ENCODE data around the gene BRAF.
"Not testable (repeated sequence)": the region's sequence is repeated elsewhere in the genome, so short reads cannot be mapped to it uniquely, and the experiment has no call there.

BRAF gene

GRCh38 chr7:140876519-140877248 lies 48.0 kb downstream of the BRAF start:
- peak; percentile 42 for DNase-seq (ENCODE audit: low spot score)

GRCh38 chr7:140873434-140873833 lies 51.3 kb downstream of the BRAF start:
- no peak for DNase-seq (ENCODE audit: low spot score)

- no peak for DNase-seq (ENCODE audit: low spot score)
Measured at GRCh38 chr7:140870003-140870402, 54.7 kb downstream of the BRAF start.

GRCh38 chr7:140869430-140869829 lies 55.3 kb downstream of the BRAF start:
- DNase-seq (ENCODE audit: low spot score): no peak

DNA sequence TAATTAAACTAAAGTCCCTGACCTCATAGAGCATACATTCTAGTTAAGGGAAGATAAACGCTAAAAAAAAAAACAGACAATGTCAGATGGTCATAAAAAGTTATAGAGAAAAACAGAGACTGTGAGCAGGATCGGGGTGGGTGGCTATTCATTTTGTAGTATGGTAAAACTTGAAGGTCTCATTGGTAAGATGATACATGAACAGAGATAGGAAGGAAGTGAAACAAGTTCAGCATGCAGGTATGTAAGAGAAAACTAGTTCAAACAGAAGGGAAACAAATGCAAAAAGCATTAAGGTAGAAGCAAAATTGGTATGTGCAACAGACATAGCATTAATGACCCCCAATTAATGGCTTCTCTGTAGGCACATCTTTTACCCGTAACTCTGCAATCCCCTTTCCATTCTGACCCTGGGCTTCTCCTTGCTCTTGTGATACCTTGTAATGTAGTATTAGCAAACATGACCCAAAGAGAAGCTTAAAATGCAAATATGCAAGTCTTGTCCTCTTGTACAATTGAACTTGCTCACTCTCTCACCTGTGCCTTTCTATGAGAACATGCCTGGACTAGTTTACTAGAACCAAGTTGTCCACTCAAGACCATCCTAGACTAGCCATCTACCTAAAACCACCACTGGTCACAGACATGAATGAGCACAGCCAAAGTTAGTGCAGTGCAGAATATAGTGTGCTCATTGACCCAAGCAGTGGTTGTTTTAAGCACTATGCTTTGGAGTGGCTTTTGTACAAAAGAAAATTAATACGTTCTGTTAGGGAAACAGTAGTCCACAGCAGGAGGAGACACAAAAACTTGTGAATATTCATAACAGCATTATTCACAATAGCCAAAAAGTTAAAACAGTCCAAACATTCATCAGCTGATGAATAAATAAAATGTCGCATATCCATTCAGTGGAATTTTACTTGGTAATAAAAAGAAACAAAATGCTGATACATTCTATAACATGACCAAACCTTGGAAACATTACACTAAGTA lies 57.0 kb downstream of the BRAF start:
- no peak for DNase-seq (ENCODE audit: low spot score)

GRCh38 chr7:140866926-140867325 lies 57.8 kb downstream of the BRAF start:
- no peak for DNase-seq (ENCODE audit: low spot score)

DNA sequence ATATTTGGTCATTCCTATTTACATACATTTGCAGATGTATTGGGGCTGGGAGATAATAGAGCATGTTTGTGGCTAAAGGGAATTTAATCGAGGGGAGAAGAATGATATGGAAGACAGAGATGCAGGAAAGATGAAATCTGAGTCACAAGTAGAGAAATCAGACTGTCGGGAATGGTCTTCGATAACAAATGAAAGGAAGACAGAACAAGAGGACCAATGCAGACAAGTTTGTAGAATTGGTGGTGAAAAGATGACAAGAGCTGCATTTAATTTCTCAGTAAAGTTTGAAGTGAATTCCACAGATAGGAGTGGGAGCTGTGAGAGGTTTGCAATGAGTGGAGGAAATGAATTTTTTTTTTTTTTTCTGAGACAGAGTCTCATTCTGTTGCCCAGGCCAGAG lies 60.0 kb downstream of the BRAF start:
- no peak for DNase-seq (ENCODE audit: low spot score)

DNA sequence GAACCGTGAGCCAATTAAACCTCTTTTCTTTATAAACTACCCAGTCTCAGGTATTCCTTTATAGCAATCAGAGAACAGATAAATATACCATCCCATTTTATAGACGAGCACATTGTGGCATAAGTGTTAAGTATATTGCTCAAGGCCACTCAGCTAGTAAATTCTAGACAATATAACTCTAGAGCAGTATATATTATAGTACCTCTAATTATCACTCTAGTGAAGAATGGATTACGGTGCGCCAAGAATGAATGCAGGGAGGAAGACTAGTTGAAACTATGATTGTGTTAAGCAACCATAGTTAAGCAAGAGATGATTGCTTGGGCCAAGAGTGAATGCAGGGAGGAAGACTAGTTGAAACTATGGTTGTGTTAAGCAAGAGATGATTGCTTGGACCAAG lies 60.9 kb downstream of the BRAF start:
- DNase-seq (ENCODE audit: low spot score): no peak

DNA sequence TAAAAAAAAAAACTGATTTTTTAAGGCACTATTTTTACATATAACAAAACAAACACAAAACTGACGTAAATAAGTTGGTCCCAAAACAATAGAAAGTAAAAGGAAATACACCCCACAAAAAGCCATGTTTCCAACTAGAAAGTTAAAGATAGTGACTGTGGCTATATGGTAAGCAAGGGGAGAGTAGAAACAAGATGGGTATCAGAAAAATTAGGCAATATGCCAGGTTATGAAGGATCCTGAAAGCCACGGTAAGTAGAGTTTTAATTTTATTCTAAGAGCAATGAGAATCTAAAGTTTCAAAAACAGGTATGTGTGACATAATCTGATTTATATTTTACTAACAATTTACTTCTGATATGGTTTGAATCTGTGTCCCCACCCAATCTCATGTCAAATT lies 61.5 kb downstream of the BRAF start:
- no peak for DNase-seq (ENCODE audit: low spot score)

GRCh38 chr7:140857048-140857447 lies 67.7 kb downstream of the BRAF start:
- DNase-seq (ENCODE audit: low spot score): no peak

DNA sequence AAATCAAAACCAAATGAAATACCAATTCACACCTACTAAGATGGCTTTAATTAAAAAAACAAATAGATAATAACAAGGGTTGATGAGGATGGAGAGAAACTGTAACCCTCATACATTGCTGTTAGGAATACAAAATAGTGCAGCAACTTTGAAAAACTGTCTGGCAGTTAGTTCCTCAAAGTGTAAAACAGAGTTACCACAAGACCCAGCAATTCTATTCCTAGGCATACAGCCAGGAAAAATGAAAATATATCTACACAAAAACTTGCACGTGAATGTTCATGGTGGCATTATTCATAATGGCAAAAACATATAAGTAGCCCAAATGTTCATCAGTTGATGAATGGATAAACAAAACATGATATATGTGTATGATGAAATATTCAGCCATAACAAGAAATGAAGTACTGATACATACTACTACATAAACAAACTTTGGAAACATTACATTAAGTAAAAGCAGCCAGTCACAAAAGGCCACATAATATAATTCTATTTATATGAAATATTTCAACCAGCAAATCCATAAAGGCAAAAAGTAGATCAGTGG lies 83.5 kb downstream of the BRAF start:
- DNase-seq (ENCODE audit: low spot score): no peak

- no peak for DNase-seq (ENCODE audit: low spot score)
Measured at GRCh38 chr7:140831724-140832123, 93.0 kb downstream of the BRAF start.

DNA sequence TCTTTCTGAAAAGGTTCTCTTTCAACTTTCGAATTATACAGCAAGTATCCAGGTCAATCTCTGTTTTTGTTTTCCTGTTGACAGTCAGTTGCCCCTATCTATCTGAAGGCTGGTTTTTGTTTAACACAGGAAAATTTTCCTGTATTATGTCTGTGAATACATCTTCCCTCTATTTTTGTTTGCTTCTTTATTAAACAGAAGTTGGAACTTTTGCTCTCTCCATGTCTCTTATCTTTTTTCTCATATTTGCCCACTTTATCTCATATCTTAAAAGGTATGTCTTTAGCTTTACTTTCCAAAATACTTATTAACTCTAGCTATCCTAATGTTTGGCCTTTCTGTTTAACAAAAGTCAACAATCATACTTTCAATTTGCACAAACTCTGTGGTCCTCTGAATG lies 95.0 kb downstream of the BRAF start:
- no peak for DNase-seq (ENCODE audit: low spot score)

DNA sequence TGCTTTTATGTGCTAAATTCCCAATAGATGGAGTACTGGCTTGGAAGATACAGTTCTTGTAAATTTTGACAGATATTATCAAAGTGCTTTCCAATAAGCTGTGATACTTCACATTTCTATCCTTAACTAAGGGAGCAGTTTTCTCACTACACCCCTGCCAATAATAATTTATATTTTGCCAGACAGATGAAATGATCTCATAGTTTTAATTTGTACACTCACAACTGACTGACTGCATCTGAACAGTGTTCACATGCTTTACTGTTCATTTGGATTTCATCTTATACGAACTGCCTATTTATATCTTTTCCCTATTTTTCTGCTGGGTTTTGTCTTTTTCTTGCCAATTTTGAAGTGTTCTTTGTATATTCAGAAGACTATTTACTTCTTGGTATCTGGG lies 96.0 kb downstream of the BRAF start:
- DNase-seq (ENCODE audit: low spot score): no peak

DNA sequence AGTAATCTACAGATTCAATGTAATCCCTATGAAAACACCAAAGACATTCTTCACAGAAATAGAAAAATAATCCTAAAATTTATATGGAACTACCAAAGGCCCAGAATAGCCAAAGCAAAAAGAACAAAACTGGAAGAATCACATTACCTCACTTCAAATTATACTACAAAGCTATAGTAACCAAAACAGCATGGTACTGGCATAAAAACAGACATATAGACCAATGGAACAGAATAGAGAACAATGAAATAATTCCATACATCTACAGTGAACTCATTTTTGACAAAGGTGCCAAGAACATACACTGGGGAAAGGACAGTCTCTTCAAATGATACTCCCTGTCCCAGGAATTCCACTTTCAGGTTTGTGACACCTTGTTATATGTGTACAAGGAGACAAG lies 107.3 kb downstream of the BRAF start:
- DNase-seq (ENCODE audit: low spot score): not testable (repeated sequence)

DNA sequence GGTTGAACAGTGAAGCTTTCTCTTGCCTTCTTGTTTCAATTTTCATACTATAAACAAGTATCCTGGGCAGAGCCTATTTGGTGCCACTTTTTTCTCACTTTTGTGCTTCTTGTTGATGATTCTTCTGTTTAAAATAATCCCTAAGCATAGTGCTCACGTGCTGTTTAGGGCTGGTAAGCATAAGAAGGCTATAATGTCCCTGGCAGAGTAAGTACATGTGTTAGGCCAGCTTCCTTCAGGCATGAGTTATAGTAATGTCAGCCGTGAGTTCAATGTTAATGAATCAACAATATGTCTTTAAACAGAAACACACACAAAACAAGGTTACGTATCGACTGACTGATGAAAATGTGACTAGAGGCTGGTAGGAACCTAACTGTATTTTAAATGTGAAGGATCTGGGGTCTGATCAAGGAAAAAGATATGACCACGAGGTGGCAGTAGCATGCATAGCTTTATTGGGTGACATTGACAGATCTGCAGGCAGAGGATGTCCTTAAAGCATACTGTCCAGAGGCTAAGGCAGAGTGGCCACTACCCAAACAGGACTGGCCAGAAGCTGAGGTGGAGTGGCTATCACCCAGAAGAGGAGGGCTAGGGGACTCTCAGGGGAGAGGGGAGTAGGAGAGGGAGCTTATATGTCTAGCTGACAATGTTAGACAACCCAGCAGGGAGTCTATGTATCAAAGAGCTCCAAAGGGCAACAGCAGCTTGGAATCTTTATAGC lies 113.7 kb downstream of the BRAF start:
- DNase-seq (ENCODE audit: low spot score): peak; percentile 58

DNA sequence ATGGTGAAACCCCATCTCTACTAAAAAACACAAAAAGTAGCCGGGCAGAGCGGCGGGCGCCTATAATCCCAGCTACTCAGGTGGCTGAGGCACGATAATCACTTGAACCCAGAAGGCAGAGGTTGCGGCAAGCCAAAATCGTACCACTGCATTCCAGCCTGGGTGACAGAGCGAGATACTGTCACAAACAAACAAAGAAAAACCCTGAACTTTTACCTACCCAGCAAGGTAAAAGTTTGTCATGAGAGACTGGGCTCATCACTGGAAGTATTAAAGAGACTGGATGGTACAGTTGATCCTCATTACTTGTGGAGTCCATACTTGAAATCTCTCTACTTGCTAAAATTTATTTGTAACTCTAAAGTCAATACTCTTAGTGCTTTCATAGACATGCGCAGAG lies 114.3 kb downstream of the BRAF start:
- DNase-seq (ENCODE audit: low spot score): no peak

- DNase-seq (ENCODE audit: low spot score): no peak
Measured at GRCh38 chr7:140778975-140779374, 145.8 kb downstream of the BRAF start.

DNA sequence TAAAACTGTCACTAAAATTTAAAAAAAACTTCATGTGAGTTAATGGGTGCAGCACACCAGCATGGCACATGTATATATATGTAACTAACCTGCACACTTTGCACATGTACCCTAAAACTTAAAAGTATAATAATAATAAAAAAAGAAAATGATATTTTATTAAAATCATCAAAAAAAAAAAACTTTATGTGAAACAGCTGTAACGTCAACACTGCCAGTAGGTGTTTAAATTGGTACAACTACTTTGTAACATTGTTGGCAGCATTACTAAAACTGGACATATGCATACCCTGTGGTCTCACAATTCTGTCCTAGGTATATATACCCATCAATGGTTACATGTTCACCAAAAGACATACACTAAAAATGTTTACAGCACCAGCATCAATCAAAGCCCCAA lies 146.2 kb downstream of the BRAF start:
- DNase-seq (ENCODE audit: low spot score): no peak

DNA sequence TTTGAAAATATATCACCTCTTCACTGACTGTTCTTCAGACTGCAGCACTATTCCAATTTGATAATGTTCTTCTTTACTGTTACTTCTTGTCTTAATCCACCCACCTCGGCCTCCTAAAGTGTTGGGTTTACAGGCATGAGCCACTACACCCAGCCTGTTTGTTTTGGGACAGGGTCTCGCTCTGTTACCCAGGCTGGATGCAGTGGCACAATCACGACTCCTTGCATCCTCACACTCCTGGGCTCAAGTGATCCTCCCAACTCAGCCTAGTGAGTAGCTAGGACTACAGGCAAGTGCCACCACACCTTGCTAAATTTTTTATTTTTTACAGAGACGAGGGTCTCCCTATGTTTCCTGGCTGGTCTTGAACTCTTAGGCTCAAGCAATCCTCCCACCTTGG lies 150.4 kb downstream of the BRAF start:
- DNase-seq (ENCODE audit: low spot score): no peak

- no peak for DNase-seq (ENCODE audit: low spot score)
Measured at GRCh38 chr7:140773104-140773503, 151.6 kb downstream of the BRAF start.

DNA sequence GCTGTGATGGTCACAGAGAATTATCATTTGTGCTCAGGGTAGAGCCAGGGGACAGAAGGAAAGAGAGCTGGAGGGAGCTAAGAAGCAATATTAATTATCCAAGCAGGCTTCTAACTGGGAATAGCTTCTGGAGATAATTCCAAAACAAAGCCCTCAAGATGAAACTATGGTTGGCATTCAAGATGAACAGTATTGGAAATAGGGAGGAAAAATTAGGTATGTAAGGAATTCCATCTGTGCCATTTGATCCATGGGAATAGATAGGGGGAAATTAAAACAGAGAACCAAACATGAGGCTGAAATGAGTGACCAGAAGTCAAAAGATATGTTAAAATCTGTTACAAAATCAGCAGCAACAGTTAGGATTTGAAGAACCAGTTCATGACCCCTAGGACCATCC lies 152.9 kb downstream of the BRAF start:
- DNase-seq (ENCODE audit: low spot score): peak; percentile 7

Measured in GM03348 (cell line).